Esophagus mucosa (tissue), 1 donor: ENCODE data around the gene COL5A1. TPM values are rescaled to one million over a fixed set of nuclear protein-coding genes. Genes with fewer than 3 reads are reported as not detected.

Experiments
- ATAC-seq: fragments of 200-7000 bp; cut with Tn5 transposase; one replicate; pipeline ENCODE4 v1.9.1; 2020
- total RNA-seq: library from RNA; stranded (reverse); gene quantifications from one replicate; pipeline ENCODE4 v1.2.4, GENCODE V29; 2023
- donor health status: DM: yes; HTN: yes; CAD: no.

The COL5A1 gene
- total RNA-seq, 1 donor from 2014 or later, result 3.3 TPM

- ATAC-seq, result no peak
These were observed 243.5 kb downstream of the COL5A1 start for GRCh38 chr9:134885001-134885678.

DNA sequence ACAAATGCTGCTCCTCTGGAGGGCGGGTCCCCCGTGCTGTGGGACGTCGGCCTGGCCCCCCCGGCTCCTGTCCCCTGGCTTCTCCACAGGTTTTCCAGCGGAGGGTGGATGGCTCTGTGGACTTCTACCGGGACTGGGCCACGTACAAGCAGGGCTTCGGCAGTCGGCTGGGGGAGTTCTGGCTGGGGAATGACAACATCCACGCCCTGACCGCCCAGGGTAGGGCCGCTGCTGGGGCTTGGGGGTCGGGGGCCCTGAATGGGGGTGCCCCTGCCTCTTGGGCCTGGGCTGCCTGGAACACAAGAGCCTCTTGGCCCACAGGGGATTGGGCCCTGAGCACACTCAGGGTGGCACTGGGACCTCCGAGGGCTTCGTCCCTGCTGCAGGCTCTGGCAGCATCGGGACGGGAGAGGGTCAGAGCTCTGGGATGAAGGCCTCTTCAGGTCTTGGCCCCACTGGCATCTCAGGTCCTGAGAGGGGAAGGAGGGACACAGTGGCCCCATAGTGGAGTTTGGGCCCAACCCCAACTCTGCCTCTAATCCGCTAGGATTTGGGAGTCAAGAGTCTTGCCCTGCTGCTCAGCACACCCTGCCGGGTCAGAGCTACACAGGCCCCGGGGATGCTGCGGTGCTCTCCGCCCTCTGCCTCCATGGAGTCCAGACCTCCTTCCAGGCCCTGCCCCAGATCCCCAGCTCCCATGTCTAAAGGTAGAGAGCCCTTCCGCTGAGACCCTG, 244.2 kb downstream of the COL5A1 start:
- no peak for ATAC-seq

DNA sequence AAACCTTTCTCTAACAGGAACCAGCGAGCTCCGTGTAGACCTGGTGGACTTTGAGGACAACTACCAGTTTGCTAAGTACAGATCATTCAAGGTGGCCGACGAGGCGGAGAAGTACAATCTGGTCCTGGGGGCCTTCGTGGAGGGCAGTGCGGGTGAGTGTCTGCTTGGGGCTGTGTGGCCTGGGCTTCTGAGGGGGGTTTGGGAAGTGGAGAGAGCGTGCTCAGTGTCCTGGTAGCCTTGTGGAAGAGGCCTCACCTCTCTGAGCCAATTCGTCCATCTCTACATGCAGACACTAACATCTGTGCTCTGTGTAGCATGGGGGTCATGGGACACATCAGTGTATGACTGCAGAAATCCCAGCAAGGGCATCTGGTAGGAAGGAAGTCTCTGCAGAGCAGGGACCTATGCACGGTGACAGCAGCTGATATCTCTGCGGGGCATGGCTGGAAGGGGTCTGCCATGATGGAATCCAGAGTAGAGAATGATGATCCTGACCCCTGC, 244.9 kb downstream of the COL5A1 start:
- ATAC-seq, result no peak

GRCh38 chr9:134887219-134887618, 245.6 kb downstream of the COL5A1 start:
- no peak for ATAC-seq

DNA sequence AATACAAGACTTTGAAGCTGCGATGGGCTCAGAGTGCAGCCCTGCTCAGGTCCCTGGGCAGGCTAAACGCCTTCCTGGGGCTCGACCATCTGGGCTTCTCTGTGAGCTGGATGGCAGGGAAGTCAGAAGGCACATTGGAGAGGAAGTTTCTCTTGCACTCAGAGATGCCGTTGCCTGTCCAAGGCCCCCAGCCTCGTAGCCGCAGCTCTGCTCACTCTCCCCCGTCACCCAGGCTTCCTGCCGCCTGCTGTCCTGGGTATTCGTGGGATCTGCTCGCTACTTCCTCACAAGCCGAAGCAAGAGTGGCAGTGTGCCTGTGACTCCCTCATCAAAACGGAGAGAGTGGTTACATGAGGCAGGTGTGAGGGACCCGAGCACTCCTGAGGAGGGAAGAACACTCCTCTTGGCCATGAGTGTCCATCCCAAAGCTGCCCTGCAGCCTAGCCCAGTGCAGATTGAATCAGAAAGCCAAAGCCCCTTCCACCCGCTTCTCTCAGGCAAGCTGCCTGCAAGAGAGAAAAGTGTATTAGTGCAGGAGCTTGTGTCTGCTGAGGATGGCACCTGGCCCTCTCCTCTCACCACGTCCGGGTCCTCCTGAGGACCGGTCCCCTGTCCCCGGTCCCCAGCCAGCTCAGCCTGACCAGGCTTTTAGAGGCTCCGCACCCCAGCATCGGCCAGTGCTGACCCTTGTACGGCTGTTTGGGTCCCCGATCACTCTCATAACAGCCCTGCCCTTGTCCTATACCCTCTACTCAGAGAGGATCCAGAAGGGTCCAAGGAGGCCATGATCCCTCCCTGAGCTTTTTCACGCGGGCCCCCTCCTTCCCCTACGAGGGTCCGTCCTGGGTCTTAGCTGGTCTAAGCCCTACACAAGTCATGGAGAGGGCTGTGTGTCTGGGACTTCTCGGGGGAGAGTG, 246.3 kb downstream of the COL5A1 start:
- ATAC-seq, result no peak

DNA sequence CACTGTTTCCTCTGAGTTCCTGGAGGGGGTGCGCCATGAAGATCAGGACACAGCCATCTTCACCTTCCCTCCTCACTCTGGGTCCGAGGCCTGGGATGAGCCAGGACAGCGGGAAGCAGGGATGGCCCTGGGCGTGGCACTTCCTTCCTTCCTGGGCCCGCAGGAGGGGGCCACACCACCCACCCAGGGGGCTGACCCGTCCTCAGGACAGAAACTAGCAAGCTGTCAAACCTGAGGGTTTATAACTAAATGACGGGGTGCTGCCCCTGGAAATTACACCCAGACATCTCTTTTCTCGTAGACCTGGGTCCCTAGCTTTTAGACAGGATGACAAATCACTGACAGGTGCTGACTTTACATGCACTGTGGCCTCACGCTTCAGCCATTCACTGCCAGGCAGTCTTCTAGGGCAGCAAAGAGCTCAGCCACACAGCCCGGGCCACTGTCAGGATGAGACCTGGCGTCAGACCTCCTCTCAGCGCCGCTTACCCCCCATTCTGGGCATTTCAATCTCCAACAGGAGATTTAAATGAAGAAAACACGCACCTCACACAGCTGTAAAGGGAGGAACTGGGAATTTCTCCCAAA, 247.1 kb downstream of the COL5A1 start:
- ATAC-seq, result no peak

GRCh38 chr9:134889386-134890154, 248.0 kb downstream of the COL5A1 start:
- ATAC-seq, result no peak

- no peak for ATAC-seq
These were observed 248.5 kb downstream of the COL5A1 start for GRCh38 chr9:134890155-134890495.

DNA sequence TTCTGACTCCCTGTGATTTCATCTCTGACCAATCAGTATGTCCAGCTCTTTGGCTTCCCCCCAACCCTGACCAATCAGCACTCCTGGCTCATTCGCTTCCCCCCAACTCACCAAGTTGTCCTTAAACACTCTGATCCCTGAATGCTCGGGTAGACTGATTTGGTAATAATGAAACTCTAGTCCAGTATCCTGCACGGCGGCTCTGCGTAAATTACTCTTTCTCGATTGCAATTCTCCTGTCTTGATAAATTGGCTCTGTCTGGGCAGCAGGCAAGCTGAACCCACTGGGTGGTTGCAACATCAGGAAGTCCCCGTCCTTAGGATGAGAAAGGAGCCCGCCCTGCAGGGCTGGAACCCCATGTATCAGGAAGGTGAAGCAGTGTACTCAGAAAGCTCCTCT, 249.4 kb downstream of the COL5A1 start:
- ATAC-seq, result no peak

DNA sequence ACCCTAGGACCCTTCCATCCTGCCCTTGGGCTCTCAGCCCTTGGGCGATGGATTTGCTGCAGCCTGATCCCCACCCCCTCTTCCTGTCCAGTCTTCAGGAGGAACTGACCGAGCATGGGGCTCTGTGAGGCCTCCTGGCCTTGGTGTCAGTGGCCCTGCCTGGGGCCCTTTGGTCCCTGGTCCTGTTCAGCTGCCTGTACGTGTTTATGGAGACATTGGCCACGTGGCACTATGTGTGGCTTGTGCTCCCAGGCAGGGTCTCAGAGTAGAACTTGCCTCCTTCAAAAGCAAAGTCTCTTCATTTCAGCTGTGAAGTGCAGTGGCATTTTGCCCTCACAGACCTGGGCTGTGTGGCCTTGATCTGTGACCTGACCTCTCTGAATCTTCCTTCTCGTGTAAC, 250.1 kb downstream of the COL5A1 start:
- no peak for ATAC-seq

- no peak for ATAC-seq
These were observed 250.6 kb downstream of the COL5A1 start for GRCh38 chr9:134892221-134892620.

DNA sequence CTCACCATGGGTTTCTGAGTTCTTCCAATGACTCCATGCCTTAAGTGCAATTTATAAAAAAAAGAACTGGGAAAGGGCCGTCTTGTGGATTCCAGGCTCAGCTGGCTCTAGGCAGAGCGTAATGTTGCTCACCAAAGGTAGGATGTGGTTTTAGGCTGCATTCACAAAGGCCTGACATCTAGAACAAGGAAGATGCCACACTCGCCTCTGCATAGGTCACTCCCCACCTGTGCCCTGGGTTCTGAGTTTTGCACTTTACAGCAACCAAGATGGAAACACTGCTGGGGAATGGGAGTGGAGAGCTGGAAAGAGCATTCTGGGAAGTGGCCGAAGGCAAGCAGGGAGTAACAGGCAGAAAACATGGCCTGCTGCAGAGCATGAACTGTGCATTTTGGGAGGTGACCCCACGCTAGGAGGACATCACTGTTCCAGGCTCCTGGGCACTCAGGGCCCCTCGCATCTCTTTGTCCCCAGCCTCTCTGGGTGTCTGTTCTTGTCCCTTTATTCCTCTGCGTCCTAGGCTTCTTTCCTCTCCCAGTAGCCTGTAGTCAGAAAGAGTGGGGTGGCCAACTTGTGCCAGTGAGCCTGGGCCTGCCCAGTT, 251.3 kb downstream of the COL5A1 start:
- ATAC-seq, result no peak

Other genes starting within 250 kb of the COL5A1 start
- 0.16 TPM for gene FCN2, start 239.0 kb downstream of the COL5A1 start, total RNA-seq